GM18907 (cell line): ENCODE data around the gene UGT1A4.

Source experiments
- ATAC-seq: cut with Tn5 transposase; IDR thresholded peaks from one replicate; pipeline ENCODE4 v1.9.1; 2021; ENCODE audit warnings: mild to moderate bottlenecking, moderate library complexity; ENCODE audit not compliant: unreplicated experiment

Gene UGT1A4

DNA sequence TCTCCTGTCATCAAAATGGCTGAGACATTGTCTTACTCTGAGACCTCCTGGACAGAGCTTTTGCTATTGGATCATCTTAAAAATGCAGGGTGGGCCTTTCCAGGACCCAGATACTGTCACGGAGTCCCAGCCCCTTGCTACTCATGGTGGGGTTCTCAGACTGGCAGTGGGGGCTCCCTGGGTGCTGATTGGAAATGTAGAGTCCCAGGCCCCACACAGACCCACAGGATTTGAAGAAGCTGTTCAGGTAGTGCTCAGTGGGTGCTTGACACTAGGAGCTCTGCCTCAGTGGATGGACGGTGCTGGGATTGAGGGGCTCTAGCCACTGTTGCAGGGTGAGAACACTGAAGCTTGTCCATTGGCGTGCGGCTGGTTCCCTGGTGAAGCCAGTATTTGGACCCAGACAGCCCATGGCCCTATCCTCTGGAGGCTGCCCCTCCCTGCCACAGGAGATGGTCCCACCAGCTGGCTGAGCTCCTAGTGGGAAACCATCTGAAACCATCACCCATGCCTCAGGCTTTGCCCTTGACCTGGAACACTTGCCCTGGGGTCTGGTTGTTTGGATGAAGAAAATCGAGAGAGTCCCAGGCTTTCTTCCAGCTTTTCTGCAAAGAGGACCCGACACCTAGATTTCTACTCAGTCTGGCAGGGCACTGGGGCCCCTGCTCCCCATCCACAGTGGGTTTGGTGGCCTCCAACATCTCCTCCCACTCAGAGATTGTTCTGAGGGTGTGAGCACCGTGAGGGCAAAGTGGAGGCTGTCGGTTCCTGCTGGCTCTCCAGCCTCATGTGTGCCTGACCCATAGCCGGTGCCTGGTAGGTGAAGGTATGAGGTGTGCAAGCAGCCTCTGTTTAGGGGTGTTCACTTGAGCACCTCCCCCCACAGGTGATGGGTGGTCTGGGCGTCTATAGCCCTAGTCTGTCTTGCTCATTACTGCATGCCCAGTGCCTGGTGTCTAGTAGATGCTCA lies 89.7 kb downstream of the UGT1A4 start:
- ATAC-seq = no peak

DNA sequence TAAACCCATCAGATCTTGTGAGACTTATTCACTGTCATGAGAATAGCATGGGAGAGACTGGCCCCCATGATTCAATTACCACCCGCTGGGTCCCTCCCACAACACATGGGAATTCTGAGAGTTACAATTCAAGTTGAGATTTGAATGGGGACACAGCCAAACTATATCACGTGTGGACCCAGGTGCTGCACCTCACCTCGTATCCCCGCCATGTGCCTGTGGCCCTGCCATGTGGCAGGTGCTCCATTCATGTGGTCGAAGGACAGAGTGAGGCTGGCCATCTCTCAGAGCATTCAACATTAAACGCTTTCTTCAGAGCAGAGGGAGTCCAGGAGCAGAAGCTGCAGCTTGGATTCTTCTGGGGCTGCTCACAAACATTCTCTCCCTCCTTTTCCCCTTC lies 91.8 kb downstream of the UGT1A4 start:
- no peak for ATAC-seq

DNA sequence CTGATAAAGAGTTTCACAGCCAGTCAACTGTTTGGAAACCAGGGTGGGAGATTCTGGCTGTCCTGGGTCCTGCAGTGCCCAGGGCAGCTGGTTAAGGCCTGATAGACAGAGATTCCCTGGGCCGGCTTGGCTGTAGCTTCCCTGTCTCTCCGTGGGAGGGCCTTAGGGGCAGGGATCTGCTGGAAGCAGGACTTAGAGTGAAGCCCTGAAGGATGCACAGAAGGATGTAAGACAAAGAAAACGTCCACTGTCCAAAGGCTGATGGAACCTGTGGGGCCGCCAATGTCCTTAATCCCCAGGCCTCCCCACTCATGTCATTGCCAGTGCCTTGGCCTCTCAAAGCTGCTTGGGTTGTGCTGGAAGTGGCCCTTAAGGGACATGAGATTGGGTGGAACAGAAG lies 92.6 kb downstream of the UGT1A4 start:
- ATAC-seq = no peak

DNA sequence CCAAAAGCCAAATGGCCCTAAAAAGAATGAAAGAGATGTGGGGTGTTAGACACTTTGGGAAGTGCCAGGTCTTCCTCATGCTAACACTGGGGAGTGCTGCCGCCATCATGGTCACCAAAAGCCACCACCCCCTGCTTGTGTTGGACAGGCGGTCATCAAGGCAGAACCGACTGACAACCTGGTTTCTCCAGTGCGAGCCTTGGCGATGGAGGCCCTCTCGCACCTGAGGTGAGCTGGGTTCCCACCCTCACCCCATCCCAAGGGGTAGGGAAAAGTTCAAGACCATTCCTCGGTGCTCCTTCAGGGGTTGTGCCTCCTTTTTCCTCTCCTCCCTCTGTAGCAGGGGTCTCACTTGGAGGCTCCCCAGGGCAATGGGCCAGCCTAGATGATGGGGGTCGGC lies 93.2 kb downstream of the UGT1A4 start:
- ATAC-seq = no peak

DNA sequence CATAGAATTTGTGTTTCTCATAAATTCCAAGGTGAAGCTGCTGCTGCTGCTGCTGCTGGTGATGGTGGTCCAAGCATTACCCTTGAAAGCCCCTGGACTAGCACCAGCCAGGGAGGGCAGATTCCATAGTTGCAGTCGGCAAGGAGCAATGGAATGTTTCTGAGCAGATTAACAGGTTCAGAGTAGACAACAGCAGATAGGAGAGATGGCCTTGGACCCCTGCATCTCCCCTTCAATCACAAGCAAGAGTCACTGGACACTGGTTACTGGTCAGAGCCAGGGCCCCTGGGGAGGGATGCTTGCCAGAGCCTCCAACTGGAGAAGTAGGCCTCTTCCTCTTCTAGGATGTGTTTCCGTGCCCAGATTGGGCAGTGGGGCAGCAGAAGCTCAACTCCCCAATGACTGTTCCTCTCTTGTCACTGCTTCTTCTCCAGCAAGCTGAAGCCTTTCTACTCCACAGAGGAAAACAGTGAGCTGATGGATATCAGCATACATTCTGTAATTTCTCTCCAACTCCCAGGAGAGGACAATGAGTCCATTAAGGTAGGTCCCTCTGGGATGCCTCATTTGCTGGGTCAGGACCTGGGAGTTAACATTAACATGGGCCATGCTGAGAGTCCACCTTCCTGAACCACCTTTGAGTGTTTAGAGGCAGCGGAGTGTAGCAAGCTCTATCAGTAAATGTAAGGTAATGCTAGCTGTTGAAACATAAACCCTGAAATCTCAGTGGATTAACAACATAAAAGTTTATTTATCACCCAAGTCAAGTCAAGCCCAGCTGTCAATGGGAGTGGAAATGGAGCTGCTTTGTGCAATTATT lies 94.9 kb downstream of the UGT1A4 start:
- ATAC-seq = no peak

DNA sequence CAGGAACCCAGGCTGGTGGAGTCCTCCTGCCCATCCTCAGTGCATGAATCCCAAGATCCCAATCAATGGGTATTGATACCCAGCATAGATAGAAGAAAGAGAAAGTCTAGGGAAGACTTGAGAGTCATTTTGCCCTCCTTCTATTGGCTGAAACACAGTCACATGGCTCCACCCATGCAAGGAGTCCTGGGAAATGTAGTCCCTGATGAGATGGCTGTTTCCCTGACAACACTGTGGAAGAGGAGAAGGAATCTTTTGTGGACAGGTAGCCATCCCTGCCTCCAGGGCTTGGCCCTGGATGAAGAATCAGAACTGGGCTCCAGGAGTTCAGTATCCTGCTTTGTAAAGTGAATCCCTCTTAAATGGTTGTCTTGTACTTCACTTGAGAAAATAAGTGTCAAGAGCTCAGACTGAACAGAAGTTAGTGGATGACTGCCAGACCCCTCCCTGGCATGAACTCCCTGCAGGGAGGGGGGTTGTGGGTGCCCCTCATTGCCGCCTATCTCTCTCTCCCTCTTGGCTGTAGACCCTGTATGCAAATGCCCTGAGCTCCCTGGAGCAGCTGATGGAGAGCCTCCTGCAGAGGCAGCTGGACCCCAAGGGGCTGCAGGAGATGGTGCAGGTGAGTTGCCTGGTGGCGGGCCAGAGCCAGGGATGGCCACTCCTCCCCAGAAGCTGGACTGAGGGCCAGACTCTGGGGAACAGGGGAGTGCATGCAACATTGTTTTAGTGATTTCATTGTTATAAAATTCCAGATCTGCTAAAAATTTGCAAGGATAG lies 95.7 kb downstream of the UGT1A4 start:
- no peak for ATAC-seq

DNA sequence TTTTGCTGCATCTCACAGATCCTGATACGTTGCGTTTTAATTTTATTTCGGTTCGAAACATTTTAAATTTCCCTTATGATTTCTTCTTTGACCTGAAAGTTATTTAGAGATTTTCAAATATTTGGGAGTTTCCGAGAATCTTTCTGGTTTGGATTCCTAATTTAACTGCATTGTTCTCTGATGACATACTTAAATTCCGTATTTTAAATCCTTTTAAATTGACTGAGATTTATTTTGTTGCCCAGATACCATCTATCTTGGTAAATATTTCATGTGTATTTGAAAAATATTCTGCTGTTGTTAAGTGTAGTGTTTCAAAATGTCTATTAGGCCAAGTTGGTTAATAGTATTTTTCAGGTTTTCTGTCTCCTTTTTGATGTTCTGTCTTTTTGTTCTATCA lies 97.3 kb downstream of the UGT1A4 start:
- ATAC-seq = no peak

DNA sequence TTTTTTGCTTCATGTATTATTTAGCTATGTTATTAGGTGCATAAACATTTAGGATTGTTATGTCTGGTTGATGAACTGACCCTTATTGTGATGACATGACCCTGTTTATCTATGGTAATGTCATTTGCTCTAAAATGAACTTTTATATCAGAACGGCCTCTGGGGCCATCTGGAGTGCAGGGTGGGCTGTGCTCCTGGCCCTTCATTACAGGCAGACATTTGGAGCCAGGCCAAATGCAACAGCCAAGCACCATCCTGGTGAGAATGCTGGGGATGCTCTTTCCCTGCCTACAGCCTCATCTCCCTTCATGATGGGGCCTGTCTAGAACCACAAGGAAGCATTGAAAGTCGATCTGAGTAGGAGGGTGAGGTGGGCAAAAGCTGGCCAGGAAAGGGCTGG lies 97.8 kb downstream of the UGT1A4 start:
- ATAC-seq = no peak

DNA sequence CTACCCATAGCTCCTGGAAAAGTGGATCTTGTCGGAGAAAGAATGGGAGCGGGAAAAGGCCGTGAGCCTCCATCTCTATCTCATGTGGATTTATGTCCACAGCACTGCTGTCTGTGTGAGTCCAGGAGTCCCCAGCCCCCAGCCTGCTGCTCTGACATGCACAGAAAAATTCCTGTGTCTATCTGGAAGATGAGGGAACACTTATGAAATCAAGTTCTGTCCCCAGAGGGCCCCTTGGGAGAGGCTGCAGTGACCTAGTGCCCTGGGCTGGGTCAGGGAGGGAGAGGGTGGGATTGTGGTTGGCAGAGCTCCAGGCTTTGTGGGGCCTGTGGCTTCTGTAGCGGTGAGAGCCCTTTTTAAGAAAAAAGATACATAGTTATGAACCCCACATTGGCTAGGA lies 98.2 kb downstream of the UGT1A4 start:
- no peak for ATAC-seq

DNA sequence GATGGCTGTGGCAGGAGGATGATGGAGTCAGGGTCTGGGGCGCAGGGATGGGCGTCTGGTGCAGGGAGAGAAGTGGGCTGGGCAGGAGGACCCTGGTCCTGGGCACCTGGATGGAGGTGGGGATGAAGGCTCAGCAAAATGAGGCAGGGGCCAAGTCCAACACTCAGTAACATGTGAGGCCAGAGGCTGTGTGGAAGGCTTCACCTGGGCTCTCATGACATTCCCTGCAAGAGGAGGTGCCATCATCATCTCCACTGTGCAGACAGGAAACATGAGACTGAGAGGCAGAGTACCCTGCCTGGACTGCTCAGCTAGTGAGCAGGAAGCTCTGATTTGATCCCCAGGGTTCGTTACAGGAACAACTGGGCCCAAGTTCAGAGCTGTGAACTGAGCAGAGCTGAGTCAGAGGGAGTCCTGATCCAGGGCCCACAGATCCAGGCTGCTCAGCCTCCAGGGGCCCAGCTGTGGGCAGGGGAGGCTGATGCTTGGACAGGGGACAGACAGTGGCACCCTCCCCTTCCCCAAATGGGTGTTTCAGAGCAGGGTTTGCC lies 98.9 kb downstream of the UGT1A4 start:
- no peak for ATAC-seq

DNA sequence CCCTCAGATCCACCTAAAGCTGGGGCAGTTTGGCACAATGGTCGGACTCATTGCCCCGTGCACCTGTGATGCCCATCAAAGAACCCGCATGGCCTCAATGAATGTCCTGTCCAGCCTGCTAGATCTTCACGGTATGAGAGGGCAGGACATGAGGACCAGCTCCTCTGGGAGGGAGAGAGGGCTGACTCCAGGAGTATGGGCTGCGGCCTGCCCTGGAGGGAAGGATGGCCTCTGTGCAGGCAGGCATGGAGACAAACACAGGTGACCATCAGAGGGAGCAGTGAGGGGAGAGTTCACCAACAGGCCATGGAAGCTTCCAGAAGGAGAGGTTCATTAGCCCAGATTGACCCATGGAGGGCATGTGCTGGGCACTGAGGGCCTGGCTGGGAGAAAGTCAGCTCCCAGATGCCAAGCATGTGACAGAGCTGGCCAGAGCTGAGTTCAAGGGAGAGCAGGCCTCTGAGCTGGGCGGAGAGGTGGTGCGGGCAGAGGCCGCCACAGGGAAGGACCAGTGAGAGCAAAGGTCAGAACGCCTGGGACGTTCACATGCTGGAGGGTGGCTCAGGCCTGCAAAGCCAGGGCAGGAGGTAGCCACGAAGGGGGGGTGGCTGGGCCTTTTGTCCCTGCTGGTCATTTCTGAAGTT lies 99.6 kb downstream of the UGT1A4 start:
- ATAC-seq = no peak

DNA sequence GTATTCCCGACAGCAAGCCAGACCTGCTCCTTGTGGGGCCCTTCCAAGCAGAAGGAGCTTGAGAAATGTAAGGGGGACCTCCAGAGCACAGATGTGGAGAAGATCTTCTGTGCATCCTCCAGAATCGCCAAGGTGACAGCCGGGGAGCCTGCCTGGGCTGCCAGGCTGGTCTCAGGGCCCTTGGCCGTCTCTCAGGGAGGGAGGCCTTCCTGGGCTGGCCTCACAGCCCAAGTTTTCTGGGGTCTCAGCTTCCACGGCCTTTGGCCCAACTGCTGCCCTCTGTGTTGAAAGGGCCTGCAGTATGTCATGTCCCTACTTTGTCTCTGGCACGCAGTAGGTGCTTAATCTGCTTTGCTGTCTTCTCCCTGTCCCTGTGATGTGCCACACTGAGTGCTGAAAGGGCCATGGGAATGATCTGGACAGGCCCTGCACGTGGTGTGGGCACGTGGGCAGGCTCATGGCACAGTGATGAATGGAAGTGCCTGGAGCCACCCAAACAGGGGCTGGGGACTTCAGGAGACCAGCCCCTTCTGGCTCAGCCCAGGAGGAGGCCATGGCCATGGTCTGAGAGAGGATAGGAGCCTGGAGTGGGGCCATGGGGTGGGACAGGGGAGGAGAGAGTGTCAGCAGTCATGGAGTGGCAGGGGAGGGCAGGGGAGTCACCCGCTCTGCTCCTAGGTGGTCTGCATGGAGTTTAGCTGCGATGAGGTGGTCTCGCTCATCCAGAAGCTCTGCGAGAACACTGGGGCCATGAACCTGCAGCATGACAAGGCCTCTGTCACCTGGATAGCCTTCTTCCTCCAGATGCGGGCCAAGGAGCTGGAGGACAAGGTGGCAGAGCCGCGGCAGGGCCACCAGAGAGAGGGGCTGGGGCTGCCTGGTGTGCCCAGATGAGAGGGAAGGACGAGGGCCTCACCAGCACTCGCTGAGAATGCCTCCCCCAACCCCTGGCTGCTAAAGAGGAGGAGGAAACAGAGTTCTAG lies 100.4 kb downstream of the UGT1A4 start:
- ATAC-seq = no peak

DNA sequence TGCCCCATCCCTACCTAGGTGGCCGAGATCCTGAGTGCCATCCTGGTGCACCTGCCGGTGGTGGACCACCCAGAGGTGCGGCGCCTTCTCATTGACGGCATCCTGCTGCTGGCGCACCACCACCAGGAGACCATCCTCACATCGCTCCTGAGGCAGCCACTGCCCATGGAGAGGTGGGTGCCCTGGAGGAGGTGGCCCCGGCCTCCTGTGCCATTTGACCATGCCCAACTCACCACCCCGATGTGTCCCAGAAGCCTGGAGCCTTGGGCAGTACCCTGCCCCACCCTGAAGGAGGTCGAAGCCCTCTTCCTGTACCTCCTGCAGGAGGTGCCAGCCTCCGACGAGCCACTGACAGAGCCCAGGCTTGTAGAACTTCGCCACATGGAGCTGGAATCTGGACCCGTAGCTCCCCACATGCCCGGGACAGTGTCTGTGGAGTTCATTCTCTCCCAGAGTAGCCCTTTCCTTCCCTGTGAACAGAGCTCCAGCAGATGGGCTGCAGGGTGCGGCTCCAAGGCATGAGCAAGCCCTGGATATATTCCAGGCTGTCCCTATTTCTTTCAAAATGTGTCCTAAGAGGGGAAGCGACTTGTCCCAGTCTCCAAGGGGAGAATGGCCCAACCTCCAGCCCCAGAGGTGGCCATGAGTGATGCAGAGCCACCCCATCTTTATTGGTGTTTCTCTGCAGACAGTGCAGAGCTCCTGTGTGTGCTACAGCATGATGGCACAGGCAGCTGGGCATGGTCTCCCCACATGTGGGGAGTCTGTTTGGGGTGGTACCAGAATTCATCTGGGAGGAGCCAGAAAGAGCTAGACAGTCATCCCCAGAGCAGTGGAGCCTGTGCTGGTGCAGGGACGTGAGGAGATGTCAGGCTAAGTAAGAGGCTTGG lies 101.6 kb downstream of the UGT1A4 start:
- no peak for ATAC-seq

DNA sequence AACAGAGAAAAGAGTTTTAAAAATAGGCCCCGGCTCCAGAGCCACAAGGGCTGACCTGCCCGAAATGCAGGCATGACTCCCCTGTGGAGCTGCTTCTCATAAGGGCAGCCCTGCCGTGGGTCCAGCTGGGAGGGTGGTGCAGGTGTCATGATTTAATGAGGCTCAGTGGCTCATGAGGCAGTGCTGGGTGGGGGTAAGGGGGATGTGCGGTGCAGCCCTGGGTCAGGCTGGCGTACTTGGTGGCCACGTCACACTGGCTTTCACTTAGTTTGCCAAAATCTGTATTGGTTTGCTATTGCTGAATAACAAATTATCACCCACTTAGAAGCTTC lies 102.2 kb downstream of the UGT1A4 start:
- no peak for ATAC-seq

DNA sequence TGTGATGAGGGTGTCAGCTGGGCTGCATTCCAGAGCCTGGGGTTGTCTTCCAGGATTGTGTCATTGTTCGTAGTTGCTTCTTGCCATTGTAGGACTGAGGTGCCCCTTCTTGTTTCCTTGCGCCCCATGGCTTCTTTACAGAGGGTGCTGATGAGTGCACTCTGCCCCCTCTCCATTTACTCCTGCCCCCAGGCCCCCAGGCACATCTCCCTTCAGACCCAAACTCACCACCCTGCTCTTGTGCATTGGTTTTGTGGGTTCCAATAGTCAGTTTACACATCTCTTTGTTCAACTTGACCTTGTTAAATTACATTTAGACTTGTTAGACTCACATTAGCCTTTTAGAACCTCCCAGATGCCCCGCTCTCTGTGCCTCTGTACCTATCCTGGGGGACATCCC lies 102.7 kb downstream of the UGT1A4 start:
- ATAC-seq = no peak

DNA sequence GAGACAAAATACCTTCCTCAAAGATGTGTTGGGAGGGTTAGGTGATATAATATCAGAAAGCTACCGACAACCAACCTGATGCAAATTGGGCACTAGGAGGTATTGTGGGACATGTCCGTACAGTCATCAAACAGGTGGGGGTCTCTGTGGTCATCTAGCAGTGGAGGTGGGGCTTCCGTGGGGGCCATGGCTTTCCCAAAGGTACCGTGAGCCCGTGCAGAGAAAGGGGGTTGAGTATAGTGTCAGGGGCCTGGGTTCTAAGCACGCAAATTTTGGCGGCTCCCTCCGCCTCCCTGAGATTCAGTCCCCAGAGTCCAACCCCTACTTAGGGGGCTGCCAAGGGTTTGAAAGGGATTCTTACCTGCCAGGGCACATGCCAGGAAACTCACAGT lies 103.2 kb downstream of the UGT1A4 start:
- no peak for ATAC-seq

DNA sequence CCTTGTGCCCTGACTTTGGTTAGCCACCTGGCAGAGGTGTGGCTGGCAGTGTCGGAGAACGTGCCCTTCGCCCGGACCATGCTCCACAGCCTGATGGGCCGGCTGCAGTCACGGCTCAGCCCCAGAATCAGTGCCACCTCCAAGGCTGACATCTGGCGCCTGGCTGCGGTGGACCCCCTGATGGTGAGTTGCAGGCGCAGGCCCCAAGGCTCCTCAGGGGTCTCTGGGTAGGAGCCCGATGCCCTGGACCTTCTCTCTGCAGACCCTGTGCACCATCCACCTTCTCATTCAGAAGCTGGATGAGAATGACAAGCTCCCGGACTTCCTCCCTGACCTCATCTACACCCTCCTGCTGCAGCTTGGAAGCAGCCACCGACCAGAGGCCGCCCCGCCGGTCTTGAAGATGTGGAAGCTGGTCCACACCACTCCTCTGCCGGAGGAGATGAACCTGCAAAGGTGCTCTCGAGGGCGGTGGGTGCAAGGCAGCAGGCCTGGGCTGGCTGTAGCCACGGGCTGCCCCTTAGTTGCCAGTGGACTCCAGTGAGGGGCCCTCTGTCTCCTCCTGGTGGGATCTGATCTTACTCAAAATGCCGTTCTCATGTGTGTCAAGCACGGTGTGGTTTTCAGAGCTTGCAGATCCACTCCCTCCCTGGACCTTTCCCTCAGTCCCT lies 103.7 kb downstream of the UGT1A4 start:
- ATAC-seq = no peak
